Fibroblast of lung (primary cell): ENCODE measurements around the gene KCNJ6.

Experiments
- CTCF ChIP-seq, 2 donors: IDR thresholded peaks in 1 of 2; conservative IDR thresholded peaks in 1 of 2; 1 replicate in 1 of 2; 2 replicates in 1 of 2; pipeline ENCODE4 v1.5.1; 2011 to 2012; ENCODE audit warnings: low read length in 2 of 2, control low read depth in 1 of 2, inconsistent platforms in 1 of 2, low read depth in 1 of 2, mild to moderate bottlenecking in 1 of 2
- EZH2 ChIP-seq: IDR thresholded peaks from 2 replicates; pipeline ENCODE4 v1.5.1; 2012; ENCODE audit warnings: low read length, control low read depth, mild to moderate bottlenecking; ENCODE audit errors: missing control alignments

GRCh38 chr21:37751268-37751975, 164.8 kb downstream of the KCNJ6 start:
- no peak for TF ChIP-seq CTCF (conservative IDR thresholded peaks at IDR 0.05 in 1 of 2, IDR thresholded peaks at IDR 0.05 in 1 of 2; ENCODE audit: low read depth in 1 of 2, low read length in 2 of 2)
- TF ChIP-seq EZH2 = no peak
